GM23338 (cell line): ENCODE data around the gene CLDN20. TPM values are rescaled to one million over a fixed set of nuclear protein-coding genes. Genes with fewer than 3 reads are reported as not detected.
A peak's percentile ranks its signal among the peaks of the same experiment; 100 is the strongest.

Source experiments
- ATAC-seq: fragments of 200-7000 bp; cut with Tn5 transposase; 3 replicates; pipeline ENCODE4 v1.9.1; 2020
- DNase-seq: peaks from one replicate; pipeline ENCODE4 v3.0.0-alpha.2; 2015; ENCODE audit warnings: low spot score
- H2AFZ ChIP-seq: fragments of 200-600 bp; sonication (generic); 2 replicates; pipeline ENCODE4 v1.8.0; 2016; ENCODE audit warnings: antibody characterized with exemption, mild to moderate bottlenecking, moderate library complexity
- H3F3A ChIP-seq: fragments of 200-600 bp; sonication (generic); replicated peaks from 2 replicates; pipeline ENCODE4 v1.8.0; 2017; ENCODE audit warnings: antibody characterized with exemption, mixed run types, low read depth
- H3K27ac ChIP-seq: fragments of 200-600 bp; sonication (generic); 2 replicates; pipeline ENCODE4 v1.6.1; 2016; ENCODE audit warnings: low read depth
- H3K27me3 ChIP-seq: fragments of 200-600 bp; sonication (generic); 2 replicates; pipeline ENCODE4 v1.8.0; 2016; ENCODE audit warnings: mild to moderate bottlenecking, mixed run types, moderate library complexity; ENCODE audit not compliant: insufficient read depth
- H3K36me3 ChIP-seq: fragments of 200-600 bp; sonication (generic); 2 replicates; pipeline ENCODE4 v1.8.0; 2016; ENCODE audit warnings: mild to moderate bottlenecking; ENCODE audit not compliant: insufficient read depth
- H3K4me1 ChIP-seq: fragments of 200-600 bp; sonication (generic); 2 replicates; pipeline ENCODE4 v1.8.0; 2016; ENCODE audit warnings: mild to moderate bottlenecking, moderate library complexity; ENCODE audit not compliant: insufficient read depth
- H3K4me2 ChIP-seq: fragments of 200-600 bp; sonication (generic); 2 replicates; pipeline ENCODE4 v1.7.1; 2017; ENCODE audit warnings: mixed run types
- H3K4me3 ChIP-seq: fragments of 200-600 bp; sonication (generic); 2 replicates; pipeline ENCODE4 v1.6.1; 2016; ENCODE audit warnings: mixed run types
- H3K79me2 ChIP-seq: fragments of 200-600 bp; sonication (generic); replicated peaks from 2 replicates; pipeline ENCODE4 v1.8.0; 2017; ENCODE audit warnings: mild to moderate bottlenecking; ENCODE audit not compliant: insufficient read depth
- H3K9me2 ChIP-seq: fragments of 200-600 bp; sonication (generic); 2 replicates; pipeline ENCODE4 v1.8.0; 2017; ENCODE audit not compliant: insufficient read depth
- H4K20me1 ChIP-seq: fragments of 200-600 bp; sonication (generic); replicated peaks from 2 replicates; pipeline ENCODE4 v1.8.0; 2017; ENCODE audit warnings: mild to moderate bottlenecking; ENCODE audit not compliant: insufficient read depth
- H3K27ac Mint-ChIP-seq: 2 replicates; pipeline ENCODE4 v1.8.0; 2020; ENCODE audit warnings: inconsistent platforms, mild to moderate bottlenecking, moderate library complexity, mixed read lengths
- H3K27me3 Mint-ChIP-seq: 3 replicates; pipeline ENCODE4 v1.8.0; 2022; ENCODE audit warnings: low read depth, mild to moderate bottlenecking, moderate library complexity, mixed read lengths, inconsistent platforms; ENCODE audit not compliant: insufficient read depth, poor library complexity
- H3K36me3 Mint-ChIP-seq: 3 replicates; pipeline ENCODE4 v1.8.0; 2021; ENCODE audit warnings: low read depth, mild to moderate bottlenecking, inconsistent platforms, moderate library complexity, mixed read lengths
- H3K4me1 Mint-ChIP-seq: 3 replicates; pipeline ENCODE4 v1.8.0; 2020; ENCODE audit warnings: mild to moderate bottlenecking, inconsistent platforms, mixed read lengths
- H3K4me3 Mint-ChIP-seq: 3 replicates; pipeline ENCODE4 v1.8.0; 2021; ENCODE audit warnings: moderate library complexity, mild to moderate bottlenecking, inconsistent platforms, mixed read lengths
- H3K9me3 Mint-ChIP-seq: 3 replicates; pipeline ENCODE4 v1.8.0; 2020; ENCODE audit warnings: moderate library complexity, mild to moderate bottlenecking, inconsistent platforms, mixed read lengths
- NANOG ChIP-seq: IDR thresholded peaks from 2 replicates; pipeline ENCODE4 v1.6.1; 2016; ENCODE audit warnings: antibody characterized with exemption, borderline replicate concordance
- ZNF114 ChIP-seq: fragments of 250-450 bp; sonication (Bioruptor Pico); IDR thresholded peaks from 2 replicates; pipeline ENCODE4 v1.5.0; 2020; ENCODE audit warnings: mild to moderate bottlenecking, moderate library complexity
- polyA plus RNA-seq: library from polyadenylated mRNA; unstranded; fragments of >200 nt; fragmentation: Nextera tagmentation; extraction: Ambion mirVana; gene quantifications from 2 replicates; pipeline ENCODE4 v1.2.1, GENCODE V29; 2016
- total RNA-seq: library from RNA; depleted of rRNA; stranded (reverse); fragments of >200 nt; shearing (Covaris generic); gene quantifications from 2 replicates; pipeline ENCODE4 v1.2.3, GENCODE V29; 2014
- TF ChIP-seq, protein P1 (sequence below): IDR thresholded peaks from 2 replicates; pipeline ENCODE4 v1.6.1; 2016; ENCODE audit warnings: antibody characterized with exemption
- TF ChIP-seq, protein P2 (sequence below), 2 experiments: fragments of 200-600 bp in 1 of 2; sonication (generic) in 1 of 2; conservative IDR thresholded peaks; 2 replicates each; pipeline versions ENCODE4 v1.5.1 to v1.6.1; 2016 to 2017; ENCODE audit warnings: antibody characterized with exemption in 2 of 2, low read depth in 2 of 2, mild to moderate bottlenecking in 2 of 2, moderate library complexity in 1 of 2
- TF ChIP-seq, protein P3 (sequence below): IDR thresholded peaks from one replicate; pipeline ENCODE4 v1.6.1; 2018; ENCODE audit warnings: antibody characterized with exemption; ENCODE audit not compliant: unreplicated experiment

CLDN20 gene
- total and polyA plus RNA-seq, 2 experiments from 2014 or later: 0.23 TPM; not detected in 1

DNA sequence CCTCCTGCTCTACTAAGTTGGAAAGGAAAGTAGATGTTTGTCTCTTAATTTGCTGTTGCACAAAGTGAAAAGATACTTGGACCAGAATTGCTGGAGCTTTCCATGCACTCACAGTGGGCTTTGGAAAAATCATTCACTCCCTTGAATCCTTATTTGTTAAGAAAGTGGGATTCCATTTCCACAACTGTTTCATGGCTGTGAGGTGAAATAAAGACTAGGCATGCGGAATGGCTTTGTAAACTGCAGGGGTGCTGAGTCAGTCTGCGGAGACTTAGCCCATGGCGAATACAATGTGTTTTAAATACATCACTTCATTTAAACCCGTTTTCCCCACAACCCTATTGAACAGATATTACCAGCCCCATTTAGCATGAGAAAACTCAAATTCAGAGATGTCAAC, 36.8 kb upstream of the CLDN20 start:
- peak; percentile 78 for ATAC-seq
- peaks cover 3% of the 10 kb centered on the region for H3K27me3 Mint-ChIP-seq

More for the DNA sequence above, 36.8 kb upstream of the CLDN20 start:
- no peaks in the 10 kb centered on the region for H3K9me2 ChIP-seq
- peaks cover 10% of the 10 kb centered on the region; the same call in 1 of the 2 replicates for H3K4me1 ChIP-seq
- H3K27ac Mint-ChIP-seq: peak overlapping the region; percentile 32
- no peaks in the 10 kb centered on the region for H3K27me3 ChIP-seq
- no peaks in the 10 kb centered on the region for H3K79me2 ChIP-seq
- H2AFZ ChIP-seq: no peak overlapping the region
- peaks cover 9% of the 10 kb centered on the region for H3K9me3 Mint-ChIP-seq
- TF ChIP-seq, protein P1, sequence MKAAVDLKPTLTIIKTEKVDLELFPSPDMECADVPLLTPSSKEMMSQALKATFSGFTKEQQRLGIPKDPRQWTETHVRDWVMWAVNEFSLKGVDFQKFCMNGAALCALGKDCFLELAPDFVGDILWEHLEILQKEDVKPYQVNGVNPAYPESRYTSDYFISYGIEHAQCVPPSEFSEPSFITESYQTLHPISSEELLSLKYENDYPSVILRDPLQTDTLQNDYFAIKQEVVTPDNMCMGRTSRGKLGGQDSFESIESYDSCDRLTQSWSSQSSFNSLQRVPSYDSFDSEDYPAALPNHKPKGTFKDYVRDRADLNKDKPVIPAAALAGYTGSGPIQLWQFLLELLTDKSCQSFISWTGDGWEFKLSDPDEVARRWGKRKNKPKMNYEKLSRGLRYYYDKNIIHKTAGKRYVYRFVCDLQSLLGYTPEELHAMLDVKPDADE: no peak
- no peak for TF ChIP-seq ZNF114 (CRISPR knock-in tag)
- TF ChIP-seq, protein P2, sequence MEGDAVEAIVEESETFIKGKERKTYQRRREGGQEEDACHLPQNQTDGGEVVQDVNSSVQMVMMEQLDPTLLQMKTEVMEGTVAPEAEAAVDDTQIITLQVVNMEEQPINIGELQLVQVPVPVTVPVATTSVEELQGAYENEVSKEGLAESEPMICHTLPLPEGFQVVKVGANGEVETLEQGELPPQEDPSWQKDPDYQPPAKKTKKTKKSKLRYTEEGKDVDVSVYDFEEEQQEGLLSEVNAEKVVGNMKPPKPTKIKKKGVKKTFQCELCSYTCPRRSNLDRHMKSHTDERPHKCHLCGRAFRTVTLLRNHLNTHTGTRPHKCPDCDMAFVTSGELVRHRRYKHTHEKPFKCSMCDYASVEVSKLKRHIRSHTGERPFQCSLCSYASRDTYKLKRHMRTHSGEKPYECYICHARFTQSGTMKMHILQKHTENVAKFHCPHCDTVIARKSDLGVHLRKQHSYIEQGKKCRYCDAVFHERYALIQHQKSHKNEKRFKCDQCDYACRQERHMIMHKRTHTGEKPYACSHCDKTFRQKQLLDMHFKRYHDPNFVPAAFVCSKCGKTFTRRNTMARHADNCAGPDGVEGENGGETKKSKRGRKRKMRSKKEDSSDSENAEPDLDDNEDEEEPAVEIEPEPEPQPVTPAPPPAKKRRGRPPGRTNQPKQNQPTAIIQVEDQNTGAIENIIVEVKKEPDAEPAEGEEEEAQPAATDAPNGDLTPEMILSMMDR (conservative IDR thresholded peaks at IDR 0.05; ENCODE audit: low read depth in 2 of 2): no peak
- TF ChIP-seq NANOG: no peak
- TF ChIP-seq, protein P3, sequence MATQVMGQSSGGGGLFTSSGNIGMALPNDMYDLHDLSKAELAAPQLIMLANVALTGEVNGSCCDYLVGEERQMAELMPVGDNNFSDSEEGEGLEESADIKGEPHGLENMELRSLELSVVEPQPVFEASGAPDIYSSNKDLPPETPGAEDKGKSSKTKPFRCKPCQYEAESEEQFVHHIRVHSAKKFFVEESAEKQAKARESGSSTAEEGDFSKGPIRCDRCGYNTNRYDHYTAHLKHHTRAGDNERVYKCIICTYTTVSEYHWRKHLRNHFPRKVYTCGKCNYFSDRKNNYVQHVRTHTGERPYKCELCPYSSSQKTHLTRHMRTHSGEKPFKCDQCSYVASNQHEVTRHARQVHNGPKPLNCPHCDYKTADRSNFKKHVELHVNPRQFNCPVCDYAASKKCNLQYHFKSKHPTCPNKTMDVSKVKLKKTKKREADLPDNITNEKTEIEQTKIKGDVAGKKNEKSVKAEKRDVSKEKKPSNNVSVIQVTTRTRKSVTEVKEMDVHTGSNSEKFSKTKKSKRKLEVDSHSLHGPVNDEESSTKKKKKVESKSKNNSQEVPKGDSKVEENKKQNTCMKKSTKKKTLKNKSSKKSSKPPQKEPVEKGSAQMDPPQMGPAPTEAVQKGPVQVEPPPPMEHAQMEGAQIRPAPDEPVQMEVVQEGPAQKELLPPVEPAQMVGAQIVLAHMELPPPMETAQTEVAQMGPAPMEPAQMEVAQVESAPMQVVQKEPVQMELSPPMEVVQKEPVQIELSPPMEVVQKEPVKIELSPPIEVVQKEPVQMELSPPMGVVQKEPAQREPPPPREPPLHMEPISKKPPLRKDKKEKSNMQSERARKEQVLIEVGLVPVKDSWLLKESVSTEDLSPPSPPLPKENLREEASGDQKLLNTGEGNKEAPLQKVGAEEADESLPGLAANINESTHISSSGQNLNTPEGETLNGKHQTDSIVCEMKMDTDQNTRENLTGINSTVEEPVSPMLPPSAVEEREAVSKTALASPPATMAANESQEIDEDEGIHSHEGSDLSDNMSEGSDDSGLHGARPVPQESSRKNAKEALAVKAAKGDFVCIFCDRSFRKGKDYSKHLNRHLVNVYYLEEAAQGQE: no peak
- H3K36me3 ChIP-seq: peaks cover 4% of the 10 kb centered on the region; the same call in 1 of the 2 replicates
- peak; percentile 35 for DNase-seq
- no peak overlapping the region for H3K27ac ChIP-seq
- no peak overlapping the region for H3K4me3 Mint-ChIP-seq
- H4K20me1 ChIP-seq: no peaks in the 10 kb centered on the region
- H3K4me2 ChIP-seq: no peak overlapping the region
- H3K4me3 ChIP-seq: no peak overlapping the region
- peaks cover 40% of the 10 kb centered on the region for H3K4me1 Mint-ChIP-seq
- peaks cover 18% of the 10 kb centered on the region for H3K36me3 Mint-ChIP-seq
- no peaks in the 10 kb centered on the region for H3F3A ChIP-seq
